Mammary epithelial cell (primary cell): ENCODE data around the gene BCORL1.

Experiments used
- CTCF ChIP-seq, 2 donors: IDR thresholded peaks in 1 of 2; conservative IDR thresholded peaks in 1 of 2; 2 replicates each; pipeline ENCODE4 v1.5.1; 2011 to 2012; ENCODE audit warnings: inconsistent platforms in 2 of 2, low read length in 2 of 2, mild to moderate bottlenecking in 2 of 2, control low read depth in 1 of 2, low read depth in 1 of 2; ENCODE audit not compliant: insufficient read depth in 1 of 2; ENCODE audit errors: extremely low read depth in 1 of 2
- EZH2 ChIP-seq: IDR thresholded peaks from 2 replicates; pipeline ENCODE4 v1.6.1; 2012; ENCODE audit warnings: low read length, inconsistent platforms, borderline replicate concordance

GRCh38 chrX:130012683-130013082 is 30.2 kb downstream of the BCORL1 start:
- TF ChIP-seq CTCF (conservative IDR thresholded peaks at IDR 0.05 in 1 of 2, IDR thresholded peaks at IDR 0.05 in 1 of 2; ENCODE audit: extremely low read depth in 1 of 2, insufficient read depth in 1 of 2, low read depth in 1 of 2, low read length in 2 of 2) (no peak), EZH2 (no peak)
